DMS153 treated with DMSO at 0.1 percent for 48 hours (cell line): ENCODE data around the gene ATP11A.
A peak's percentile ranks its signal among the peaks of the same experiment; 100 is the strongest.

Source experiments
- DNase-seq: peaks from one replicate; lab custom pipeline; 2025; ENCODE audit not compliant: unreplicated experiment; lab: John Stamatoyannopoulos, UW

Gene ATP11A

DNA sequence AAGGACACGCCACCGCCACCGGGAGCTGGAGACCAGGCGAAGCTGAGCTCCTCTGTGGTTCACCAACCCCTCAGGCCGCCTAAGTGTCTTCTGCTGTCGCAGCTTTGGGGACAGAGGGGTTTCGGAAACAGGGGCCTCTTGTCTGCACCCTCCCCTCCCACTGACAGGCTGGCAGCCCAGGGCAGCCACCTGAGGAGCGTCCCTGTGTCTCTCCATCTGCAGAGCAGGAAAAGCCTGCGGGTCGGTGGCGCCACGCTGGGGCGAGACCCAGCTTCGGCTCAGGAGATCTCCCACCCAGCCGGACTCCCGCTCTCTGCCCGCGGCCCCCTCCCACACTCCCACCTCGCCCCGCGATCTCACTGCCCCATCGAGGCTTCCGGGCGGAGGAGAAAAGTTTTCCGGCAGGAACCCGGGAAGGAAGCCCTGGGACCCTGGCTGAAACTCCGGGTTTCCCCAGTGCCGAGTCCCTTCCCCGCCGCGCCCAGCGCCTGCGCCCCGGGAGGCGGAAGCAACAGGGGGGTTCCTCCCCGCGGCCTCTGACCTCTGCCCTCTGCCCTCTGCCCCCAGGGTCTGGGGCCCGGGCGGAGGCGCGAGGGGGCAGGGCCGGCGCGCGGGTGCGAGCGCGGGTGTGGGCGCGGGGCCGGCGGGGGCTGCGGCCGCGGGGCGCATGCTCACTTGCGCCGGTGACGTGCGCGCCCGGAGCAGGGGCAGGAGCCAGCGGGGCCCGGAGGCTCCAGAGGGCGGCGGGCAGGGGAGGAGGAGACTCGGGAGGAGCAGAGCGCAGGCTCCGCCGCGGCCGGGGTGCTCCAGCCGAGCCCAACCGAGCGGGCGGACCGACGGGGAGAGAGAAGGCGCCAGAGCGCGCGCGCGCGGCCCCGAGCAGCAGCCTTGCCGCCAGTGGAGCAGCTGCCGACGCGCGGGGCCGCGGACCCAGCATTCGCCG, at the start of gene ATP11A:
Gene ATP11A, plus strand, starts transcription at position 736 of the 943 bp plus-strand sequence. CDS start 379 bp downstream, outside the sequence.
- DNase-seq, result peak; percentile 86

DNA sequence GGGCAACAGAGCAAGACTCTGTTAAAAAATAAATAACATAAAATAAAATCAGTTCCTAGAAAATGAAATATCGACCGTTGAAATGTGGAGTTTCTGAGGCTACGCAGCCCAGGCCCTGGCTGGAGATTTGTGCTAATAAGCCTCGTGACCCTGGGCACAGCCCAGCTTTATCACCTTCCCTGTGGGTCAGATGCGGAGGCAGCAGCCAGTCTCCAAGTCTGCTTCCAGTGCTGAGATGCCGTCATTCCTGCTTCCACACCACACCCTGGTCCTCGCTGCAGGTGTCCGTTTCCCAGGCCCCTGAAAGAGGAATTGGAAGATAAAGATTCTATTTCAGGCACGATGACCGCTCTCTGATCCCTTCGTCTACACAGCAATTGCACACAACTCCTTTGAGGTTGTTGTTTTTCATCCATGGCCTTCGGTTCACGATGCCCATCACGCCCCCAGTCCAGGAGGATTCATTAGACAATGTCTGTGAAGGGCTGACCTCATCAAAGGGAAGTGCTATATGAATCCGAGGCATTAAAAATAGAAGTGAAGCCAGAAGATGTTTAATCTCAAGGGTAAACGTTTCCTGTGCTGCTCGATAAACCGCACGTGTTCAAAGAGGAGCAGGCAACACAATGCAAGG, 48.3 kb upstream of the ATP11A start:
- DNase-seq, result no peak

DNA sequence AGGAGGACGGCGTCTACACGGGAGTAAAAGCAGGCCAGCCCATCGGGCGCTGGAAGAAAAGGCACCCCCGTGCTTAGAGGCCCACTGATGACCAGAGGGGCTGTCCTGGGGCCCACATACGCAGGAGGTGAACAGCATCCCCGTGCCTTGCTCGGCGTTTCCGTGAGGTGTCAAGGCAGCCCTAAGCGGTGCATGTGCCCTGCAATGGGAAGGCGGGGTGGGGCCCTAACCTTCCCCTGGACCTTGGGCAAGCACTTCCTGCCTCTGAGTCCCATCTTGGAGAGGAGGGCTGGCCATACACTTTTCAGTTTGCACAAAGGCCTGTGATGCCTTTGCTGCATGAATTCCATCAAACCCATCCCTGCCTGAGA, 47.8 kb upstream of the ATP11A start:
- no peak for DNase-seq

DNA sequence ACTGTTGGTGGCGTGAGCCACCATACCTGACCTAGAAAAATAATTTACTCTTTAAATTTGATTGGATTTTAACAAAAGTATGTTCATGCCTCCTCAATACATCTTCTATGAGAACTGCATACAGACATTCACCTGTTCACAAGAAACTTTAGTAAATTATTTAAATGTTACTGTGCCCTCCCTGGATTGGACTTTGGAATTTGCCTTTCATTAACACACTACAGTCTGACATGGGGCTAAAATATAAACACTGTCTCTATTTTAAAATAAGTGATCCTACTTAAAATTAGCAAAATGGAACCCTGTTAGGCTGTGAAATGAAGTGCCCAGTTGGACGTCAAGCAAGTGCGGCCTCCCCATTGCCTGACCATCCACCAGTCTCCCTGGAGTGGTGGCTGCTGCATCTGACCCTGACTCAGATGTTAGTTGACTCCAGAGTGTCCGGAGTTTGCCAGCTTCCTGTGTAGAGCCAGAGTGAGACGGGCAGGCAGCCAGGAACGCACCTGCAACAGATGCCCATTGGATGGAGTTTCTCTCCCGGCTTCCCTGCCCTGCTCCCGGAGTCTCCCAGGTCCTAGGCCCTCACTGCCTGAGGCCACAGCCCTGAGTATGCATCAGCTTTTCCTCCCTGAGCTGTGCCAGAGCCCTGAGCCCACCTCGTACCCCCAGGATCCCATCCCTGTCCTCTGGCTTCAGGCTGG, 45.9 kb upstream of the ATP11A start:
- DNase-seq, result peak; percentile 41

GRCh38 chr13:112645327-112645914, 44.4 kb upstream of the ATP11A start:
- DNase-seq, result no peak

- no peak for DNase-seq
These were observed 42.6 kb upstream of the ATP11A start for GRCh38 chr13:112647256-112647655.

GRCh38 chr13:112648101-112648500, 41.7 kb upstream of the ATP11A start:
- no peak for DNase-seq

DNA sequence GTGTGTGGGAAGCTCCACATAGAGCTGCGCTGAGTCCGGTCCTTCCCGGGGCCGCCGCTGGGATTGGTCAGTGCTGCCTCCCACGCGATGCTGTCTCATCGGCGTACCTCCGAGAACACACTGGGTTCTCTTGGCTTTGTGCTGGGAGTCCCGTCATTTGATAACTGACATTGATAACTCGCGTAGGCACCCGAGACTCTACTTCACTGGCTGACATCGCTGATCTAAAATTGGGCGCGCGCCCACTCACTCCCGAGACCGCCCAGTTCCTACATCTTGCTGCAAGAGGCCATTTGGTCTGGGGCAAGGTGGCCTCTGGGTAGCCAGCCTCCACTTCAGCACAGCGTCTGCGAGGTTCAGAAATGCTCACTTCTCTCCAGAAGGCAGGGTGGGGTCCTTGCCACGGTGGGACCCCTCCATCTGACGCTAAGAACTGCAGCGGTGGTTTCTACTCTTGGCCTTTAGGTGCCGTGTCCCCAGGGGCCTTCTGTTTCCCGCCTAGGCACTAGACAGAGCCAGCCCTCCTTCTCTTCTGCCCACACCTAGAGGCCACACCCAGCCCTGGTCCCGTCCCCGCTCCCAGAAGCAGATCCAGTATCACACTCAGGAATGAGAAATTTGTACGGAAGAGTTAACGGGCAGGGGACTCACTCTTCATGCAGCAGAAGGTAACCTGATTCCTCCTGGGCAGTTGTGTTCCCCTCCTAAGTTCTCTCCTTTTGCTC, 40.7 kb upstream of the ATP11A start:
- no peak for DNase-seq

- DNase-seq, result no peak
These were observed 38.5 kb upstream of the ATP11A start for GRCh38 chr13:112651311-112651710.

GRCh38 chr13:112651750-112652511, 37.9 kb upstream of the ATP11A start:
- no peak for DNase-seq

DNA sequence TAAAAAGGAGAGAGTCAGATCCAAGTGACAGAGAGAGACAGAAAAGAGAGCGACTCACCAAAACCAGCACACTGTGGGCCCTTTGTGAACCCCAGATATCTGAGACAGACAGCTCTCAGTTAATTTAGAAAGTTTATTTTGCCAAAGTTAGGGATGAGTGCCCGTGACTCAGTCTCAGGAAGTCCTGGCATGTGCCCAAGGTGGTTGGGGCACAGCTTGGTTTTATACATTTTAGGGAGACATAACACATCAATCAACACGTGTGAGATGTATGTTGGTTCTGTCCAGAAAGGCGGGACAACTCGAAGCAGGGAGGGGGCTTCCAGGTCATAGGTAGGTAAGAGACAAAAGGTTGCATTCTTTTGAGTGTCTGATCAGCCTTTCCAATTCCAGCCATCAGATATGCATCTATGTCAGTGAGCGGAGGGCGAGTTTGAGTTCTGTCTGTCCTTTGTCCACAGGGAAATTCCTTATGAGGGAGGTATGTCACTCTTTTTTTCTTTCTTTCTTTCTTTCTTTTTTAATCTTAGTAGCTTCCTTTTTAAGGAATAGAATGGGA, 37.2 kb upstream of the ATP11A start:
- no peak for DNase-seq

DNA sequence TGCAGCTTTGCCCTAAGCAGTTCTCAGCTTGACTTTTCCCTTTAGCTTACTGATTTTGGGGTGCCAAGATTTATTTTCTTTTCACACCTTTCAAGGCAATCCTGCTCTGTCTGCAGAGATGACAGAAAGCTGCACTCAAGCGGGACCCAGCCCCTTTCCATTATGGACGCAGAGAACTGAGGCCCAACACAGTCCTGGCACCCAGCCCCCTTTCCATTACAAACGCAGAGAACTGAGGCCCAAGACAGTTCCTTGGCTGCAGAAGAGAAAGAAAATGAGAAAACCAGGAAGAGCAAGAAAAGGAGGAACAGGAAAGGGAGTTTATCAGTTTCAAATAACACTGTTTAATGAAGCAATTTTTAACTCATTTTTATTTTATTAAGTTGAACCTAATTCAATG, 36.8 kb upstream of the ATP11A start:
- DNase-seq, result no peak

DNA sequence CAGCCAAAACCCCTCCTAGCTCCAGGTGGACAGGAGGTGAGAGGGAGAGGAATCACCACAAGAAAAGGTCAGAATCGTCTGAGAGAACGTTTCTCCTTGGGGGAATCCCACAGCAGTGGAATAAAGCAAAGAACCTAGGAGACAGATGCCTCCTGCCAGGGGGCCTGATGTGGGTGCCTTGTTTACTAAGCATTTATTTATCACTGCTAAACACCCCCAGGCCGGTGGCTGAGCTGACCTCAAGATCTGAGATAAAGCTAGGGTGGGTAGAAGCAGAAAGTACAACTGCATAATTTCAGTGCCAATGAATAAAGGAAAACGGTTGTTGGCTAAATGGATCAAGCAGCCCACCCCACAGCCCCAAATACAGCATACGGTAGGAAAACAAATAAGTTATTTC, 33.9 kb upstream of the ATP11A start:
- DNase-seq, result no peak

- DNase-seq, result no peak
These were observed 31.9 kb upstream of the ATP11A start for GRCh38 chr13:112657850-112658445.

DNA sequence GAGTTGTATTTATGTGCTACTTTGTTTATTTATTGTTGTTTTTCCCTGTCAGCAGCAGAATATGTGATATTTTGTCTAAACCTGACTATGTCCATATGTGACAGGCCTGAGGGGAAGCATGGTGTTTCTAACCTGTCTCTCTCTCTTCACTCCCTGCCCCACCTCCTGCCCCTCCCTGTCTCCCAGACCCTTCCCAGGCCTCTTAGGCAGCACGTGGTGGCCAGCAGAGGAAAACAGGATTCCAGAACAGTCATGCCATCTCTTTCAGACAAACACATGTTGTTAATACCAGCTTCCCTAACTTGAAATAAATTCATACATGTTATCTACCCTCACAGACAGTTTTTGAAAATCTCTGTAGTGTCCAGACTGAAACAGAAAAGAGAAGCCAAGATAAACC, 31.0 kb upstream of the ATP11A start:
- DNase-seq, result no peak

- DNase-seq, result no peak
These were observed 28.5 kb upstream of the ATP11A start for GRCh38 chr13:112661291-112661690.

- DNase-seq, result no peak
These were observed 25.2 kb upstream of the ATP11A start for GRCh38 chr13:112664501-112665203.

DNA sequence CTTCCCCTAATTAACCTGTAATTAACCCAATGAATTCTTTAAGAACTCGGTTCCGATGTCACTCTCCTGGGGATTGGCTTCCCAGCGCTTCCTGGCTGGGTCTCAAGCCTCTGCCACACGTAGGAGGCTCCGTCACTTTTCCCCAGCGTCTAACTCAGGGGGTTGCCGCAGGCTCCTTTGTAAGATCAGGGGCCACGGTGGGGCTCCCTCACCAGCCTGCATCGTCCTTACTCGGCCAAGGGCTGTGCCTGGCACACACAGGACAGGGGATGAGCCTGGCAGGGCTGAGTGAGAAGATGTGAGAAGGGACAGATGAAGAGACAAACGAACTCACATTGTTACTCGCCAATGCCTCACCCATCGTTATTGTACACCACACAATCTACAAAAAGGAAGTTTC, 20.9 kb upstream of the ATP11A start:
- no peak for DNase-seq
